ENCODE results near the gene NPTX1.

The NPTX1 gene

DNA sequence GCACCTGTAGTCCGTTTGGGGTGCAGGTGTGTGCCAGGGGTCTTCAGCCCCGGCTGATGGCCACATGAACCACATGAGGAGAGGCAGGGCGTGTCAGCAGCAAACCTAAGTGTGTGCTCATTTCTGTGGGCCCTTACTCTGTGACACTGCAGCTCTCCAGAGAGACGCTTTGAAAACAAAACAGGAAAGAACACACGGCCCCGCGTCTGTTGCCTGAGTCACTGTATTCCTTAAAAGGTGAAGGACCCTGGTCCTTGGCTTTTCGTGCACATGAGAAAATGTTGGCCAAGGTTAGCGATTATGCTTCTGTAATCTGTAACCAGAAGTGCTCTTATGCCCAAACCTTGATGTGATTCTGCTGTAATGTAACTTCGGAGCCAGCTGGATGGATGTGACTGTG, 38.9 kb downstream of the NPTX1 start:
- H3K27ac ChIP-seq (ENCODE audit: low read depth, low read length), result no peak overlapping the region
- H3K36me3 ChIP-seq (ENCODE audit: insufficient read depth, low read length), result no peaks in the 10 kb centered on the region
- no peaks in the 10 kb centered on the region for H3K27me3 ChIP-seq (ENCODE audit: control insufficient read depth in 1 of 2, insufficient read depth in 2 of 2, low read length in 2 of 2)
- H3K9ac ChIP-seq (ENCODE audit: low read length), result no peak overlapping the region
- no peaks in the 10 kb centered on the region for H3K4me1 ChIP-seq (ENCODE audit: insufficient read depth, low read length)
- H3K9me3 ChIP-seq (ENCODE audit: low read length), result no peaks in the 10 kb centered on the region
- no peak overlapping the region for H3K4me3 ChIP-seq (ENCODE audit: low read depth in 1 of 2, low read length in 2 of 2)

DNA sequence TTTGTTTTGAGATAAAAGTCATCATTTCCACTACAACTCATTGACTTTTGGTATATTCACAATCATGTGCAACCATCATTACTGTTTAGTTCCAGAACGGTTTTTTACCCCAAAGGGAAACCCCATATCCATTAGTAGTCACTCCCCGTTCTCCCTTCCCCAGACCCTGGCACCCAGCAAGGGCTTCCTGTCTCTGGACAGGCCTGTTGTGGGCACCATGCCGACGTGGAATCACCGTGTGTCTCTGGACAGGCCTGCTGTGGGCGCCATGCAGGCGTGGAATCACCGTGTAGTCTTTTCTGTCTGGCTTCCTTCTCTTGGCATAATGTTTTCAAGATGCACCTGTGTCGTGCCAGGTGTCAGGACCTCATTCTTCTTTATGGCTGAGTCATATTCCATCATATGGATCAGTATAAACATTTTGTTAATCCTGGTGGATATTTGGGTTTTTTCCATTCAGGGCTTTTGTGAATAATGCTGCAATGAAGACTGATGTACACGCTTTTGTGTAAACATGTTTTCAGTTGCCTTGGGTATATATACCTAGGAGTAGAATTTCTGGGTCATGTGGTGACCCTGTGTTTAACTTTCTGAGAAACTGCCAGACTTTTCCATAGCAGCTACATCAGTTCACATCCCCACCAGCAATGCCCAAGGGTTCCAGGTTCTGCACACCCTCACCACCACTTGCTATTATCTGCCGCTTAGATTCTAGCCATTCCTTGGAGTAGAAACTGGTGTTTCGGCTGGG, 42.3 kb downstream of the NPTX1 start:
- Histone ChIP-seq H3K36me3 (ENCODE audit: insufficient read depth, low read length) (peaks cover 8% of the 10 kb centered on the region), H3K9me3 (ENCODE audit: low read length) (no peaks in the 10 kb centered on the region), H3K4me1 (ENCODE audit: insufficient read depth, low read length) (no peaks in the 10 kb centered on the region), H3K27ac (ENCODE audit: low read depth, low read length) (no peak overlapping the region), H3K9ac (ENCODE audit: low read length) (no peak overlapping the region), H3K4me3 (ENCODE audit: low read depth in 1 of 2, low read length in 2 of 2) (no peak overlapping the region), H3K27me3 (ENCODE audit: control insufficient read depth in 1 of 2, insufficient read depth in 2 of 2, low read length in 2 of 2) (no peaks in the 10 kb centered on the region)

DNA sequence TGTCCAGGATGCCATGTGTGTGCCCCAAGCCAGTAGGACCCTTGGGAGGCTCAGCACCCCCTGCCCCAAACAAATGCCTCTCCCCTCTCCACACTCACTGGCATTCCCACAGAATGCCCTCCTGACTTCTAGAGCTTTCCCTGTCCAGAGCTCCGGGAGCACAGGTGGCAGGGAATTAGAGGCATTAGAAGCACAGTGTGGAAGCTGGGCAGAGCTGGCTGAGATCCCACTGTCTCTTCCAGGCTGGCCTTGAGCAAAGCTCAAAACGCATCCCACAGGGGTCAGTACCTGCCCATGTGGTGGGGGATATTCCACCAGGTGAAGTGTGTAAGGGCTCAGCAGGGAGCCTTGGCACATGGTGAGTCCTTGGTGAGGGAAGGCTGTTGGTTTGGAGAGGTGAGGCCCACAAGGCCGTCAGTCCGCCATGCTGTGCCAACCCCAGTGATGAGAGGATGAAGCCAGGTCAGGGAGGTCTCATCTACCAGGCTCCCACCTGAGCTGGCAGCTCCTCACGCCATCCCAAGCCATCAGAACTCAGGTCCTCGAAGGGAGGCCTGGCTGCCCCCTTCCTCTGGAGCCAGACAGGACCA, 43.4 kb downstream of the NPTX1 start:
- Histone ChIP-seq H3K9me3 (ENCODE audit: low read length) (no peaks in the 10 kb centered on the region), H3K36me3 (ENCODE audit: insufficient read depth, low read length) (peaks cover 19% of the 10 kb centered on the region), H3K4me1 (ENCODE audit: insufficient read depth, low read length) (no peaks in the 10 kb centered on the region), H3K27me3 (ENCODE audit: control insufficient read depth in 1 of 2, insufficient read depth in 2 of 2, low read length in 2 of 2) (no peaks in the 10 kb centered on the region), H3K27ac (ENCODE audit: low read depth, low read length) (no peak overlapping the region), H3K4me3 (ENCODE audit: low read depth in 1 of 2, low read length in 2 of 2) (no peak overlapping the region), H3K9ac (ENCODE audit: low read length) (no peak overlapping the region)

DNA sequence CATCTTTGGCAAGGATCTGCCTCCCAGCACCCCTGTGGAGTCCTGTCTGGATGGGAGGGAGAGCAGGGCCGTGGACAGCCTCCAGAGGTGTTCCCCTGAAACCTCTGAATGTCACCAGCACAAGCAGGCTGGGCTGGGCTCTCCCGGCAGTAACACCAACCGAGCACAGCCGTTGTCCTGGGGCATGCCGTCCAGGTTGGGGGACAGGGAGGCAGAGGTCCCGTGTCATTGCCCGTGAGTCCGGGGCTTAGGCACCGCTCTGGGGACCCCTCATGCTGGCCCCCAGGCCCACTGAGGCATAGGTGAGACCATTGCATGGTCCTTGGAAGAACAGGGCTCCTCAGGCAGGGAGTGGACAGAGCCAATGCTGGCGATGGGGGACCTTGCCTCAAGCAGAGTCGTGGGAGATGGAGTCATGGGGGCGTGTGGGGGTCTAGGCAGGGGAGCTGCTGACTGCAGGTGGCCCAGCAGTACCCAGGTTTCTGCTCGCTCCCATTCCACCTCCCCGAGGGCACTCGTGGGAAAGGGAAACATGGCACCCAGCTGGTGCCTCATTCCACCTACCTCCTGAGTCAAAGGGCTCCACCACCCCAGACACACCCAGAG, 44.0 kb downstream of the NPTX1 start:
- no peak overlapping the region for H3K9ac ChIP-seq (ENCODE audit: low read length)
- H3K27ac ChIP-seq (ENCODE audit: low read depth, low read length), result no peak overlapping the region

DNA sequence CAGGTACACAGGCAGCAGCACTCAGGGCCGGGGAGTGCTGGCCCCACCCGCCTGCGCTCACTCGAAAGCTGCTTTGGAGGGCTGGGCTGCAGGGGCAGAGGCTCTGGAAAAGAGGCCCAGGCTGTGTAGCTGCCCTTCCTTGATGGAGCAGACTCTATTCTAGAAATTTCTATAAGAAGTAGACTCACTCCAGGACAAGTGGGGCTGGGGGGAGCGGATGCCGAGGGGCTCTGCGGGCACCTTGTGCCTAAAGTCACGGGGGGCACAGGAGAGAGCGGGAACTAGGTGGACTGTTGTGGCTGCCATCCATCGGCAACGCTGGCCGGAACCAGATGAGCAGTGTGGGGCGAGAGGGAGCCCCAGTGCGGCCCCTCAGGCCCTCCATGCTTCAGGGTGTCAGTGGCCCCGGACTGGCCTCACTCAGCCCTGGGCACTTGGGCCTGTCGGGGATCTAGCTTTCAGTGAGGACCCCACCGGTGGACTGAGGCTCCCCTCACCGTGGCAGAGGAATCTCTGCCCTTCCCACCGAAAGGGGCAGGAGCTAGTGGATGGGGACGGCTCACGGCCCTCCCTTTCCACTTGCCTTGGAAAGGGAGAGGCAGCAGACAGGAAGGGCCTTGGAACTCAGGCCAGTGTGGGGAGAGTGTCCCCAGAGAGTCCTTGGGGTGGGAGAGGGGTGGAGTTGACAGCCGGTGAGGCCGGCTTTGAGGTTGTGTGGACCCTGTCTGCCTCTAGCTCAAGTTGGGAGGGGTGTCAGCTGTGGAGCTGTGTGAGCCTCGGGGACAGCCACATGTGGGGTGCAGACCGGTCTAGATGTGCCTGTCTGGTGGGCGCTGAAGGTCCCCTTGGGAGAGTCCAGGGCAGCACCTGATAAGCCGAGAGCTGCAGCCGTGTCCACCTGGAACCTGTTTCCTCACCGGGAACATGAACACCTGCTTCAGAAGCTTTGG, 44.9 kb downstream of the NPTX1 start:
- H3K4me1 ChIP-seq (ENCODE audit: insufficient read depth, low read length), result peaks cover 4% of the 10 kb centered on the region
- peaks cover 20% of the 10 kb centered on the region for H3K36me3 ChIP-seq (ENCODE audit: insufficient read depth, low read length)
- H3K27ac ChIP-seq (ENCODE audit: low read depth, low read length), result no peak overlapping the region
- no peak overlapping the region for H3K9ac ChIP-seq (ENCODE audit: low read length)
- H3K27me3 ChIP-seq (ENCODE audit: control insufficient read depth in 1 of 2, insufficient read depth in 2 of 2, low read length in 2 of 2), result no peaks in the 10 kb centered on the region
- H3K4me3 ChIP-seq (ENCODE audit: low read depth in 1 of 2, low read length in 2 of 2), result no peak overlapping the region
- H3K9me3 ChIP-seq (ENCODE audit: low read length), result no peaks in the 10 kb centered on the region

More for the DNA sequence above, 44.0 kb downstream of the NPTX1 start:
- Histone ChIP-seq H3K4me1 (ENCODE audit: insufficient read depth, low read length) (no peaks in the 10 kb centered on the region), H3K27me3 (ENCODE audit: control insufficient read depth in 1 of 2, insufficient read depth in 2 of 2, low read length in 2 of 2) (no peaks in the 10 kb centered on the region), H3K9me3 (ENCODE audit: low read length) (no peaks in the 10 kb centered on the region), H3K36me3 (ENCODE audit: insufficient read depth, low read length) (peaks cover 20% of the 10 kb centered on the region), H3K4me3 (ENCODE audit: low read depth in 1 of 2, low read length in 2 of 2) (no peak overlapping the region)

DNA sequence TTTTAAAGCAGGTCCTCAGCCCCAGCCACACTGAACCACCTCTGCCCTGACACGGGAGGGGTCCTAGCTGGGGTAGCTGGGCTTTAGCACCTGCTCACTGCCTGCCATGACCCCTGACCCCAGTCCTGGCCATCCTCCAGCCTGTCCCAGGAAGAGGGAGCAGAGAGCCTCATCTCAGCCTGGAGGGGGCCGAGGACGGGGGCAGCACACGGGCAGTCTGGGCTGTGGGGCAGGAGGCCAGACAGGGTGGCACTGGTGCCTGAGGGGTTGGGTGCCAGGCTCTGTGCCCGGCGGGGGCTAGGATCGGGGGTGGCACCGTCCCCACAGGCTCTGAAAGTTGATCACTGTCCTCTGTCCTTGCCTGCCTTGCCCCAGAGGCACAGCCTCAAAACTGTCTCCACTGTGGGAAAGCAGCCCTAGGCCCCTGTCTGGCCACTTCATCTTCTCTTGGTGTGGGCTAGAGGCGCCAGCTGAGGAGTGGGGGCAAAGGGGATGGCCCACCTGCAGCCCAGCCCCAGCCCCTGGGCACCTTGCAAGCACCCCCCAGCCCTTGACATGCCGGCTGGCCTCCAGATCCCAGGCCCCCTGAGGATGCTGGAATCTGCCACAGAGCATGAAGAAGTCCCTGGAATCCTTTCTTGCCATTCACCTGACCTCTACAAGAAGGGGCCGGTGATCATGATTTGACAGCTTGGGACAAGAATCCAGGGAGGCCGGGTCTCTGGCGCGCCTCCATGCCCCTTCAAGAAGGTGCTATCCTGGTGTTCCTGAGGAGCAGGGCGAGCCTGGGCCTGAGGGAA, 45.8 kb downstream of the NPTX1 start:
- H3K27me3 ChIP-seq (ENCODE audit: control insufficient read depth in 1 of 2, insufficient read depth in 2 of 2, low read length in 2 of 2), result no peaks in the 10 kb centered on the region
- no peak overlapping the region for H3K9ac ChIP-seq (ENCODE audit: low read length)
- H3K4me1 ChIP-seq (ENCODE audit: insufficient read depth, low read length), result peaks cover 4% of the 10 kb centered on the region
- H3K4me3 ChIP-seq (ENCODE audit: low read depth in 1 of 2, low read length in 2 of 2), result no peak overlapping the region
- H3K36me3 ChIP-seq (ENCODE audit: insufficient read depth, low read length), result peaks cover 20% of the 10 kb centered on the region
- H3K9me3 ChIP-seq (ENCODE audit: low read length), result no peaks in the 10 kb centered on the region
- H3K27ac ChIP-seq (ENCODE audit: low read depth, low read length), result no peak overlapping the region

DNA sequence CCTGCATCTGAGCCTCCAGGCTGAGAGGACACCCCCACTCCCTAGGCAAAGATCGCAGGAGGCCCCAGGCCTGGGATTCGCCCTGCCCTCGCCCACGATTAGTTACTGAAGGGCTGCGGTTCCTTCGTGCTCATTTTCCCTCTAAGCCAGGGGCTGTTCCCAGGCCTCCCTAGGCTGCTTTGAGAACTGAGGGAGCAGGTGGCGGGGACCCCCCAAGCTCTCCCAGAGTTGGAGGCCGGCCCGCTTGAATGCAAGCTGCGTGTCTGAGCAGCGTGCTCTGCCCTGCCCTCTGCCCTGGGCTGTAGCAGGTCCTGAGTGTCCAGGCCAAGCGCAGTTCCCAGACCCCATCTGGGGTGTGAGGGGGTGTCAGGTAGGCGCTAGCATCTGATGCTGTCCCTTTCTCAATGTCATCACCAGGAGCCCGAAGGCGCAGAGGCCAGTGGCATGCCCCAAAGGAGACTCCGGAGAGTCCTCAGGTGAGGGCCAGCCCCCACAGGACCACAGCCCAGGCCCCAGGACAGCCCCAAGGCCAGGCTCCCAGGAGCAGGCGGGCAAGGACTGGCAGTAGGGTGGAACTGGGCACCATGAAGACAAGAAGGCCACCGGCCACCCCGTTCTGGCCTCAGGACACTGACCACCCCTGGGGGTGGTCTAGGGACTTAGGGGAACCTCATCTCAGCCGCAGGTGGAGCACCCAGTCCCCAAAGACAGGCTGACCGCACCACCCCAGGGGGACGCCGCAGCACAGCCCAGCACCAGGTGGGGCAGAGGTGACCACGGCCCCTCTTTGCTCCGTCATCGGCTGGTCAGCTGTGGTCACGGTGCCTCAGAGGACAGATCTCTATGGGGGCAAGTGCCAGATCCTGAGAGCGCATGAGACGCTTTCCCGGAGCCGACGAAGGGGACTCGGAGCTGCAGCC, 46.8 kb downstream of the NPTX1 start:
- Histone ChIP-seq H3K4me3 (ENCODE audit: low read depth in 1 of 2, low read length in 2 of 2) (no peak overlapping the region), H3K9ac (ENCODE audit: low read length) (no peak overlapping the region), H3K27me3 (ENCODE audit: control insufficient read depth in 1 of 2, insufficient read depth in 2 of 2, low read length in 2 of 2) (no peaks in the 10 kb centered on the region), H3K36me3 (ENCODE audit: insufficient read depth, low read length) (peaks cover 20% of the 10 kb centered on the region), H3K9me3 (ENCODE audit: low read length) (no peaks in the 10 kb centered on the region), H3K4me1 (ENCODE audit: insufficient read depth, low read length) (peaks cover 4% of the 10 kb centered on the region), H3K27ac (ENCODE audit: low read depth, low read length) (no peak overlapping the region)

DNA sequence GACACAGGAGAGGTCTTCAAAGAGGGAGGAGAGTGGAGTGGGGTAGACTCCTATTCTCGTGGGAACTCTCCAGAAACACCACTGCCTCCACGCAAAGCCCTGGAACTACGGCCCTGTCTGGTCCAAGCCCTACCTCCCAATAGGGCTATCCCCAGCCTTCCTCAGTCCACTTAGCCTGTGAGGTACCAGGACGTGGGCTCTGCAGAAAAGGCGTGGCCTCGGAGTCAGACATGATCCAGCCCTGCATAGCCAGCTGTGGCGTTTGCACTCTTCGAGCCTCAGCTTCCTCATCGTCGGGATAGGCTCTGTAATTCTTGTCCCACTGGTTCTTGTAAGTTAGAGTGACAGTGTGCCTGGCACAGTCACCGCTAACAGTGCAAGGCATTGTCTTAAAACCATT, 47.6 kb downstream of the NPTX1 start:
- Histone ChIP-seq H3K27me3 (ENCODE audit: control insufficient read depth in 1 of 2, insufficient read depth in 2 of 2, low read length in 2 of 2) (no peaks in the 10 kb centered on the region), H3K9ac (ENCODE audit: low read length) (no peak overlapping the region), H3K27ac (ENCODE audit: low read depth, low read length) (no peak overlapping the region), H3K9me3 (ENCODE audit: low read length) (no peaks in the 10 kb centered on the region), H3K36me3 (ENCODE audit: insufficient read depth, low read length) (peaks cover 20% of the 10 kb centered on the region), H3K4me1 (ENCODE audit: insufficient read depth, low read length) (peaks cover 4% of the 10 kb centered on the region), H3K4me3 (ENCODE audit: low read depth in 1 of 2, low read length in 2 of 2) (no peak overlapping the region)

DNA sequence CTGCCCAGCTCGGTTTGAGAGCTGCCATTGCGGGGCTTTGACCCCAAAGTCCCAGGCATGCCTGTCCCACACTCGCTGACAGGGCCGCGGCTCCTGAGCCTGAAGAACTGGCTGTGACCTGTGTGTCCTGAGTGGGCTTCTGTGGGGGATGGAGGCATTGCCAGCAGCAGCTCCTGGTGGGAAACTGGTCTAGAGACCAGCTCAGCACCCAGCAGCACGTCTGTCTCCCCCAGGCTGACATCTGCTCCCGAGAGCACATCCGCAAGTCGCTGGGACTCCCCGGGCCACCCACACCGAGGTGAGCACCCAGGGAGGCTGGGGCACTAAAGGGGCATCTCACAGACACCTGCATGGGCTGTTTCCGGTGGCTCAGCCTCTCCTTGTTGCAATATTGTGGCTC, 48.0 kb downstream of the NPTX1 start:
- H3K27ac ChIP-seq (ENCODE audit: low read depth, low read length), result no peak overlapping the region
- H3K4me1 ChIP-seq (ENCODE audit: insufficient read depth, low read length), result peaks cover 4% of the 10 kb centered on the region
- H3K36me3 ChIP-seq (ENCODE audit: insufficient read depth, low read length), result peaks cover 20% of the 10 kb centered on the region
- no peak overlapping the region for H3K9ac ChIP-seq (ENCODE audit: low read length)
- H3K27me3 ChIP-seq (ENCODE audit: control insufficient read depth in 1 of 2, insufficient read depth in 2 of 2, low read length in 2 of 2), result no peaks in the 10 kb centered on the region
- no peak overlapping the region for H3K4me3 ChIP-seq (ENCODE audit: low read depth in 1 of 2, low read length in 2 of 2)
- no peaks in the 10 kb centered on the region for H3K9me3 ChIP-seq (ENCODE audit: low read length)
